MM.1S (cell line): ENCODE measurements around the gene SNX3.

ENCODE experiments used
- DNase-seq: peaks from one replicate; pipeline ENCODE4 v3.0.0-alpha.2; 2015
- H2AFZ ChIP-seq: fragments of 300-600 bp; sonication (generic); 2 replicates; pipeline ENCODE4 v1.6.0; 2016; ENCODE audit warnings: antibody characterized with exemption, low read length
- H3F3A ChIP-seq: fragments of 300-600 bp; sonication (generic); 2 replicates; pipeline ENCODE4 v1.6.1; 2016; ENCODE audit warnings: mild to moderate bottlenecking, antibody characterized with exemption, low read length, moderate library complexity, mixed read lengths; ENCODE audit not compliant: insufficient read depth
- H3K27ac ChIP-seq: fragments of 300-600 bp; sonication (generic); 2 replicates; pipeline ENCODE4 v1.5.1; 2016; ENCODE audit warnings: mild to moderate bottlenecking, low read length
- H3K27me3 ChIP-seq: fragments of 300-600 bp; sonication (generic); replicated peaks from 2 replicates; pipeline ENCODE4 v1.6.0; 2016; ENCODE audit warnings: low read length; ENCODE audit not compliant: insufficient read depth
- H3K36me3 ChIP-seq: fragments of 300-600 bp; sonication (generic); replicated peaks from 2 replicates; pipeline ENCODE4 v1.6.1; 2016; ENCODE audit warnings: mild to moderate bottlenecking, low read length, mixed read lengths; ENCODE audit not compliant: insufficient read depth
- H3K4me1 ChIP-seq: fragments of 300-600 bp; sonication (generic); 2 replicates; pipeline ENCODE4 v1.6.1; 2016; ENCODE audit warnings: low read length, mixed read lengths
- H3K4me2 ChIP-seq: fragments of 300-600 bp; sonication (generic); 2 replicates; pipeline ENCODE4 v1.6.0; 2016; ENCODE audit warnings: low read depth, low read length
- H3K4me3 ChIP-seq: fragments of 300-600 bp; sonication (generic); 2 replicates; pipeline ENCODE4 v1.5.1; 2016; ENCODE audit warnings: low read length, mixed read lengths
- H3K79me2 ChIP-seq: fragments of 300-600 bp; sonication (generic); 2 replicates; pipeline ENCODE4 v1.6.1; 2016; ENCODE audit warnings: mixed run types, low read length, mixed read lengths
- H3K9ac ChIP-seq: fragments of 300-600 bp; sonication (generic); 2 replicates; pipeline ENCODE4 v1.6.1; 2016; ENCODE audit warnings: low read length, mixed read lengths
- H3K9me2 ChIP-seq: fragments of 300-600 bp; sonication (generic); replicated peaks from 2 replicates; pipeline ENCODE4 v1.6.1; 2016; ENCODE audit warnings: mild to moderate bottlenecking, low read length, mixed read lengths; ENCODE audit not compliant: insufficient read depth
- H3K9me3 ChIP-seq: fragments of 300-600 bp; sonication (generic); replicated peaks from 2 replicates; pipeline ENCODE4 v1.6.1; 2016; ENCODE audit warnings: mild to moderate bottlenecking, low read length, mixed read lengths; ENCODE audit not compliant: insufficient read depth
- H4K20me1 ChIP-seq: fragments of 300-600 bp; sonication (generic); 2 replicates; pipeline ENCODE4 v1.6.1; 2016; ENCODE audit warnings: mild to moderate bottlenecking, low read length, moderate library complexity, mixed read lengths; ENCODE audit not compliant: insufficient read depth
- EZH2 ChIP-seq: fragments of 300-600 bp; sonication (generic); optimal IDR thresholded peaks from 2 replicates; pipeline ENCODE3; 2017; ENCODE audit warnings: low read depth, mild to moderate bottlenecking, antibody characterized with exemption, low read length, mixed read lengths
- EZH2phosphoT487 ChIP-seq: fragments of 300-600 bp; sonication (generic); IDR thresholded peaks from 2 replicates; pipeline ENCODE4 v1.6.1; 2018; ENCODE audit warnings: antibody characterized with exemption, low read length
- TF ChIP-seq, protein P1 (sequence below): fragments of 300-600 bp; sonication (generic); IDR thresholded peaks from 2 replicates; pipeline ENCODE4 v1.5.1; 2016; ENCODE audit warnings: antibody characterized with exemption, low read length, mixed read lengths

Gene SNX3

DNA sequence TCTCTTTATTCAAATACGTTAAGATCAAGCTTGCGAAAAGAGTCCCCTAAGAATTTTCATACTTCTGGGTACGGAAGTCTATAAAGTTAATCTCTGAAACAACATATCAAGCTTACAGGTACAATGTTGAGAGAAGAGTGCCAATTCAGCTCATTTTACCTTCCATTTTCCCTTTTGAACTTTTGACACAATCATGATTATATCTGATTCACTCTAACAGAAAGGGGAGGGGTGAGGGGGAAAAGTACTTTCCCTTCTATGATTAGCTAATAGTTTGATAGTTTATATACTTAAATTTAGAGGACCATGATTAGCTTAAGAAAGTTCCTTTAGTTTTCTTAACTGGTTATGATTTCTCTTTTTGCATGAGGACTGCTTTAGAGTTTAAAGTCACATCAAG, 33.5 kb downstream of the SNX3 start:
- Histone ChIP-seq H2AFZ (no peak overlapping the region), H3K27ac (no peak overlapping the region), H4K20me1 (no peaks in the 10 kb centered on the region; the same call in 1 of the 2 replicates), H3K27me3 (no peaks in the 10 kb centered on the region), H3K4me2 (no peak overlapping the region), H3K4me3 (no peak overlapping the region), H3K4me1 (no peaks in the 10 kb centered on the region), H3K79me2 (peaks cover 23% of the 10 kb centered on the region), H3K9me3 (no peaks in the 10 kb centered on the region), H3K9me2 (no peaks in the 10 kb centered on the region), H3F3A (no peaks in the 10 kb centered on the region), H3K36me3 (no peaks in the 10 kb centered on the region), H3K9ac (no peak overlapping the region)
- TF ChIP-seq, protein P1, sequence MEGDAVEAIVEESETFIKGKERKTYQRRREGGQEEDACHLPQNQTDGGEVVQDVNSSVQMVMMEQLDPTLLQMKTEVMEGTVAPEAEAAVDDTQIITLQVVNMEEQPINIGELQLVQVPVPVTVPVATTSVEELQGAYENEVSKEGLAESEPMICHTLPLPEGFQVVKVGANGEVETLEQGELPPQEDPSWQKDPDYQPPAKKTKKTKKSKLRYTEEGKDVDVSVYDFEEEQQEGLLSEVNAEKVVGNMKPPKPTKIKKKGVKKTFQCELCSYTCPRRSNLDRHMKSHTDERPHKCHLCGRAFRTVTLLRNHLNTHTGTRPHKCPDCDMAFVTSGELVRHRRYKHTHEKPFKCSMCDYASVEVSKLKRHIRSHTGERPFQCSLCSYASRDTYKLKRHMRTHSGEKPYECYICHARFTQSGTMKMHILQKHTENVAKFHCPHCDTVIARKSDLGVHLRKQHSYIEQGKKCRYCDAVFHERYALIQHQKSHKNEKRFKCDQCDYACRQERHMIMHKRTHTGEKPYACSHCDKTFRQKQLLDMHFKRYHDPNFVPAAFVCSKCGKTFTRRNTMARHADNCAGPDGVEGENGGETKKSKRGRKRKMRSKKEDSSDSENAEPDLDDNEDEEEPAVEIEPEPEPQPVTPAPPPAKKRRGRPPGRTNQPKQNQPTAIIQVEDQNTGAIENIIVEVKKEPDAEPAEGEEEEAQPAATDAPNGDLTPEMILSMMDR = no peak
- TF ChIP-seq EZH2 = no peak
- no peak for TF ChIP-seq EZH2phosphoT487
- DNase-seq = no peak

DNA sequence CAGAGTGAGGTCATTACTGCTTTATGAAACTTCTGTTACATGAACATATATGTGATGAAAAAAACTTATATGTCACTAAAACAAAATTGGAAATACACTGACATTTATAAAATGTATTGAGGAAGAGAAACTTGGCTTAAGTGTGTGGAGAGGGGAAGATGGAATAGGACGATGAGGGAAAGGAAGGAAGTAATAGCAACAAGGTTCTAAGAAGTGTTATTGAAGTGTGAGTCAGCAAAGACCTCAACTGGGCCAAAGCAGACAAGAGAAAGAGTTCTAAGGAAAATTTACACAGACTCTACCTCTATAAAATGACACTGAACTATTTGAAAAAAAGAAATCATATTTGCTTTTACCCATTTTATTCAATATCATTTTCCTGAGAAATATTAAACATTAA, 38.3 kb downstream of the SNX3 start:
- H3K4me1 ChIP-seq = no peaks in the 10 kb centered on the region
- no peaks in the 10 kb centered on the region for H3K27me3 ChIP-seq
- H3K9me3 ChIP-seq = no peaks in the 10 kb centered on the region
- no peak overlapping the region for H2AFZ ChIP-seq
- H3K27ac ChIP-seq = no peak overlapping the region
- H3K9me2 ChIP-seq = no peaks in the 10 kb centered on the region
- no peaks in the 10 kb centered on the region; the same call in 1 of the 2 replicates for H3K36me3 ChIP-seq
- H3K4me2 ChIP-seq = no peak overlapping the region
- no peak for DNase-seq
- H3K9ac ChIP-seq = no peak overlapping the region
- H3K4me3 ChIP-seq = no peak overlapping the region
- no peak for TF ChIP-seq EZH2phosphoT487
- TF ChIP-seq, protein P1 = no peak
- TF ChIP-seq EZH2 = no peak
- 0 out of 2 replicates have a peak, but pooled peaks cover 12% of the 10 kb centered on the region for H3K79me2 ChIP-seq
- H3F3A ChIP-seq = no peaks in the 10 kb centered on the region
- H4K20me1 ChIP-seq = no peaks in the 10 kb centered on the region

DNA sequence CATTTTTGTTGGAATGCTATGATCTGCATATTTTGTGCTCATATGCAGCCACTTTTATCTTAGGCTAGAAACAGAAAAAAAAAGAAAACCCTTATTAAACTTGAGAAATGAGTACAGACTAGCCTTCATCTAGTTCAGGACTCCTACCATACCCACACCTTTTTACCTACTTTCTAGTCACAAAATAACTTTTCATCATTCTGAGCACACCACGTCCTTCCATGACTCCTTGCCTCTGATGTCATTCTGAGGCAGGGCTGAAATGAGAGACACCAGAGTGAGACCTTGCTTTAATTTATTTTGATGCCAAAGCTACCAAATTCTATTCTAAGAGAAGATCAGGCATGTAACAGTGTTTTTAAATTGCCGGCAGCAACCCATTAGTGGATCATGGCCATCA, 38.8 kb downstream of the SNX3 start:
- H2AFZ ChIP-seq = no peak overlapping the region
- no peaks in the 10 kb centered on the region for H4K20me1 ChIP-seq
- 0 out of 2 replicates have a peak, but pooled peaks cover 8% of the 10 kb centered on the region for H3K79me2 ChIP-seq
- no peak overlapping the region for H3K4me2 ChIP-seq
- no peaks in the 10 kb centered on the region for H3K9me2 ChIP-seq
- no peak overlapping the region for H3K9ac ChIP-seq
- TF ChIP-seq, protein P1 = no peak
- TF ChIP-seq EZH2phosphoT487 = no peak
- no peak for TF ChIP-seq EZH2
- no peaks in the 10 kb centered on the region for H3F3A ChIP-seq
- DNase-seq = no peak
- H3K4me1 ChIP-seq = no peaks in the 10 kb centered on the region
- H3K36me3 ChIP-seq = no peaks in the 10 kb centered on the region; the same call in 1 of the 2 replicates
- no peak overlapping the region for H3K27ac ChIP-seq
- no peak overlapping the region for H3K4me3 ChIP-seq
- no peaks in the 10 kb centered on the region for H3K9me3 ChIP-seq
- H3K27me3 ChIP-seq = no peaks in the 10 kb centered on the region
